ENCODE measurements around the gene AMDHD2. TPM values are rescaled to one million over a fixed set of nuclear protein-coding genes. Genes with fewer than 3 reads are reported as not detected.

AMDHD2 gene
- total and polyA plus RNA-seq, 2 of the 13 experiments (the other 11 are each of a cell fraction or from before 2014, with no cell fraction given): 33.5 to 39.1 TPM

- 0 out of 2 replicates have a peak, but pooled peaks have one; percentile 13 for TF ChIP-seq ZNF275 (CRISPR knock-in tag; IDR thresholded peaks at IDR 0.05; ENCODE audit: borderline replicate concordance)
- TF ChIP-seq ZNF713 (CRISPR knock-in tag; IDR thresholded peaks at IDR 0.05): no peak
- peak; percentile 69; the same call in 1 of the 2 replicates for TF ChIP-seq ZBTB7B (CRISPR knock-in tag; IDR thresholded peaks at IDR 0.05)
- TF ChIP-seq KMT2A (CRISPR knock-in tag; IDR thresholded peaks at IDR 0.05): no peak
- TF ChIP-seq RBFOX2 (IDR thresholded peaks at IDR 0.05; ENCODE audit: low read depth, low read length): peak; percentile 35
- no peak; the same call in none of the 2 replicates for TF ChIP-seq KMT2B (CRISPR knock-in tag; IDR thresholded peaks at IDR 0.05)
- 0 out of 2 replicates have a peak, but pooled peaks have one; percentile 22 for TF ChIP-seq ZNF740 (CRISPR knock-in tag; IDR thresholded peaks at IDR 0.05)
- no peak for TF ChIP-seq SRSF4 (IDR thresholded peaks at IDR 0.05; ENCODE audit: low read depth, low read length, poor library complexity, severe bottlenecking)
- peak; percentile 22 for TF ChIP-seq ZNF883 (CRISPR knock-in tag; IDR thresholded peaks at IDR 0.05; ENCODE audit: not compliant biosample characterization)
- 0 out of 2 replicates have a peak, but pooled peaks have one; percentile 3 for TF ChIP-seq PREB (CRISPR knock-in tag; IDR thresholded peaks at IDR 0.05)
- peak; percentile 76; the same call in 1 of the 2 replicates for TF ChIP-seq MTA1 (CRISPR knock-in tag; IDR thresholded peaks at IDR 0.05; ENCODE audit: borderline replicate concordance)
- 0 out of 2 replicates have a peak, but pooled peaks have one; percentile 20 for TF ChIP-seq ZNF234 (CRISPR knock-in tag; conservative IDR thresholded peaks at IDR 0.05)
- TF ChIP-seq ZNF839 (CRISPR knock-in tag; IDR thresholded peaks at IDR 0.05; ENCODE audit: borderline replicate concordance): no peak
- no peak for TF ChIP-seq ZNF382 (CRISPR knock-in tag; IDR thresholded peaks at IDR 0.05; ENCODE audit: borderline replicate concordance)
- TF ChIP-seq KLF6 (CRISPR knock-in tag; IDR thresholded peaks at IDR 0.05): 0 out of 2 replicates have a peak, but pooled peaks have one; percentile 27
- TF ChIP-seq MAX (IDR thresholded peaks at IDR 0.05): peak; percentile 85
- peak; percentile 46 for TF ChIP-seq IKZF4 (CRISPR knock-in tag; IDR thresholded peaks at IDR 0.05; ENCODE audit: borderline replicate concordance, low read depth, not compliant biosample characterization)
- TF ChIP-seq MTA3 (CRISPR knock-in tag; IDR thresholded peaks at IDR 0.05): no peak
- TF ChIP-seq ZNF784 (CRISPR knock-in tag; IDR thresholded peaks at IDR 0.05; ENCODE audit: borderline replicate concordance): peak; percentile 54; the same call in 1 of the 2 replicates
- no peak for TF ChIP-seq ZNF503 (CRISPR knock-in tag; IDR thresholded peaks at IDR 0.05)
- TF ChIP-seq ZNF30 (CRISPR knock-in tag; IDR thresholded peaks at IDR 0.05): no peak
- TF ChIP-seq RFXAP (CRISPR knock-in tag; IDR thresholded peaks at IDR 0.05; ENCODE audit: borderline replicate concordance): no peak
- TF ChIP-seq PCBP1 (IDR thresholded peaks at IDR 0.05; ENCODE audit: borderline replicate concordance, low read depth, low read length): no peak
These were observed 48.3 kb upstream of the AMDHD2 start (continued) for GRCh38 chr16:2471653-2472487.
